HepG2 (cell line): Measurements from ENCODE around the gene TAOK3. TPM values are rescaled to one million over a fixed set of nuclear protein-coding genes. Genes with fewer than 3 reads are reported as not detected.

Experiments used
- ATAC-seq: fragments of 200-7000 bp; cut with Tn5 transposase; 3 replicates; pipeline ENCODE4 v1.9.1; 2020; ENCODE audit warnings: mild to moderate bottlenecking, moderate library complexity
- BruUV-seq: library from RNA; stranded (reverse); fragments of 400-500 nt; replicated peaks from 2 replicates; lab custom pipeline; 2021; lab: Mats Ljungman, UMichigan
- CTCF ChIA-PET: fragments of 300-600 bp; formaldehyde crosslinking; extraction: SDS; loops from one replicate; lab custom pipeline; 2021; ENCODE audit warnings: low total read pairs, inconsistent platforms, low intra/inter-chr PET ratio; lab: Yijun Ruan, JAX
- POLR2A ChIA-PET: fragments of 350-600 bp; sonication (Branson Sonifier 250); formaldehyde crosslinking; loops from one replicate; lab custom pipeline; 2020; ENCODE audit warnings: antibody characterized with exemption, inconsistent platforms; lab: Yijun Ruan, JAX
- DNase-seq: peaks from one replicate; pipeline ENCODE4 v3.0.0-alpha.2; 2015; ENCODE audit warnings: low spot score
- FAIRE-seq: peaks from 3 replicates; lab custom pipeline; 2011; peaks lifted over from hg19 to GRCh38; lab: Jason Lieb, UNC
- H2AFZ ChIP-seq: one replicate; pipeline ENCODE4 v1.6.1; 2011; ENCODE audit warnings: low read length, inconsistent platforms
- H3K27ac ChIP-seq: fragments of 300-600 bp; 3 replicates; pipeline ENCODE4 v1.8.0; 2011; ENCODE audit warnings: mixed run types, mild to moderate bottlenecking, mixed read lengths, low read length, inconsistent platforms; ENCODE audit not compliant: insufficient read depth; ENCODE audit errors: extremely low read length
- H3K27me3 ChIP-seq, 2 experiments: fragments of 200-600 bp in 1 of 2; 2 replicates in 1 of 2; 3 replicates in 1 of 2; pipeline versions ENCODE4 v1.6.0 to v1.8.0; 2011; ENCODE audit warnings: low read length in 2 of 2, mild to moderate bottlenecking in 2 of 2, moderate library complexity in 2 of 2, inconsistent platforms in 1 of 2; ENCODE audit not compliant: insufficient read depth in 2 of 2, control insufficient read depth in 1 of 2
- H3K36me3 ChIP-seq, 2 experiments: fragments of 200-600 bp in 1 of 2; replicated peaks in 1 of 2; 2 replicates in 1 of 2; 3 replicates in 1 of 2; pipeline versions ENCODE4 v1.5.1 to v1.8.0; 2011; ENCODE audit warnings: low read length in 2 of 2, inconsistent platforms in 1 of 2; ENCODE audit not compliant: insufficient read depth in 2 of 2, control insufficient read depth in 1 of 2
- H3K4me1 ChIP-seq: 2 replicates; pipeline ENCODE4 v1.5.1; 2012; ENCODE audit warnings: low read length, inconsistent platforms; ENCODE audit not compliant: insufficient read depth
- H3K4me2 ChIP-seq: 2 replicates; pipeline ENCODE4 v1.6.0; 2011; ENCODE audit warnings: low read depth, low read length, inconsistent platforms
- H3K4me3 ChIP-seq, 3 experiments: fragments of 200-600 bp in 1 of 3; sonication (generic), shearing (Covaris generic) in 1 of 3; replicated peaks in 1 of 3; 2 replicates each; pipeline ENCODE4 v1.5.1; 2011 to 2016; ENCODE audit warnings: low read length in 3 of 3, inconsistent platforms in 2 of 3, low read depth in 2 of 3, mild to moderate bottlenecking in 2 of 3, control low read depth in 1 of 3, mixed read lengths in 1 of 3; ENCODE audit not compliant: insufficient read depth in 1 of 3
- H3K79me2 ChIP-seq: one replicate; pipeline ENCODE4 v1.6.1; 2011; ENCODE audit warnings: low read length, inconsistent platforms; ENCODE audit not compliant: insufficient read depth
- H3K9ac ChIP-seq: 2 replicates; pipeline ENCODE4 v1.6.0; 2011; ENCODE audit warnings: mild to moderate bottlenecking, low read depth, low read length, inconsistent platforms; ENCODE audit not compliant: insufficient read depth
- H3K9me3 ChIP-seq: 2 replicates; pipeline ENCODE4 v1.5.1; 2012; ENCODE audit warnings: mild to moderate bottlenecking, low read length
- H4K20me1 ChIP-seq: 2 replicates; pipeline ENCODE4 v1.6.0; 2011; ENCODE audit warnings: inconsistent platforms, mild to moderate bottlenecking, low read length, moderate library complexity; ENCODE audit not compliant: insufficient read depth
- AFF4 ChIP-seq: sonication (generic); formaldehyde crosslinking; IDR thresholded peaks from 2 replicates; pipeline ENCODE4 v1.4.0; 2020; ENCODE audit warnings: missing genetic modification reagents
- KDM4B ChIP-seq: sonication (generic); formaldehyde crosslinking; IDR thresholded peaks from 2 replicates; pipeline ENCODE4 v1.4.0; 2020; ENCODE audit warnings: missing genetic modification reagents
- TAF1 ChIP-seq: sonication (generic); formaldehyde crosslinking; IDR thresholded peaks from 2 replicates; pipeline ENCODE4 v1.4.0; 2020; ENCODE audit warnings: missing genetic modification reagents
- TCF7L2 ChIP-seq: IDR thresholded peaks from 2 replicates; pipeline ENCODE4 v1.6.1; 2011; ENCODE audit warnings: mild to moderate bottlenecking, low read depth, low read length, moderate library complexity
- ZBTB38 ChIP-seq: sonication (generic); formaldehyde crosslinking; IDR thresholded peaks from 2 replicates; pipeline ENCODE4 v1.5.1; 2020; ENCODE audit warnings: mild to moderate bottlenecking, missing genetic modification reagents
- ZNF232 ChIP-seq: sonication (generic); formaldehyde crosslinking; IDR thresholded peaks from 2 replicates; pipeline ENCODE4 v1.4.0; 2020; ENCODE audit warnings: missing genetic modification reagents, borderline replicate concordance
- ZNF788 ChIP-seq: sonication (generic); formaldehyde crosslinking; IDR thresholded peaks from 2 replicates; pipeline ENCODE4 v1.5.0; 2020; ENCODE audit warnings: mild to moderate bottlenecking, missing genetic modification reagents, borderline replicate concordance
- WGBS: methylation state at CpG from one replicate; pipeline ENCODE4 v1.1.6; 2017; ENCODE audit warnings: low lambda C conversion rate; 5-methylcytosine and 5-hydroxymethylcytosine counted together
- in situ Hi-C: cut with HindIII; loops from 2 replicates; pipeline ENCODE4 v1.10.0; 2017; ENCODE audit warnings: low pct_unique_long_range_greater_than_20kb; ENCODE audit not compliant: extremely low pct_ligation_motif_present
- intact Hi-C: fragments of 100-400 bp; cut with micrococcal nuclease; formaldehyde crosslinking; loops from one replicate; pipeline ENCODE4 v1.10.0; 2022; ENCODE audit not compliant: unreplicated experiment
- polyA plus RNA-seq, 8 experiments: library from polyadenylated mRNA; depleted of rRNA in 3 of 8; stranded (reverse) in 7 of 8; unstranded in 1 of 8; fragments of >200 nt; fragmentation: Illumina TruSeq in 4 of 8; extraction: Trizol in 4 of 8; gene quantifications; 2 replicates each; pipeline versions ENCODE4 v1.2.1 to v1.2.3, GENCODE V29; 2011 to 2016; ENCODE audit warnings: low read depth in 4 of 8, missing spikeins in 1 of 8, mixed read lengths in 1 of 8; ENCODE audit not compliant: insufficient read depth in 1 of 8
- total RNA-seq, 5 experiments: library from RNA; depleted of rRNA; stranded (reverse); fragments of >200 nt; fragmentation: Illumina TruSeq; extraction: Trizol; gene quantifications; 2 replicates each; pipeline ENCODE4 v1.2.3, GENCODE V29; 2016; ENCODE audit warnings: low read depth in 1 of 5
- TF ChIP-seq, protein P1 (sequence below): sonication (generic); formaldehyde crosslinking; IDR thresholded peaks from 2 replicates; pipeline ENCODE4 v1.8.0; 2022; ENCODE audit warnings: mild to moderate bottlenecking, missing genetic modification reagents; ENCODE audit not compliant: insufficient replicate concordance
- TF ChIP-seq, protein P2 (sequence below): sonication (generic); formaldehyde crosslinking; IDR thresholded peaks from 2 replicates; pipeline ENCODE4 v1.4.0; 2020; ENCODE audit warnings: missing genetic modification reagents, low read depth, mild to moderate bottlenecking, borderline replicate concordance

TAOK3 gene
- total and polyA plus RNA-seq, 2 of the 13 experiments (the other 11 are each of a cell fraction or from before 2014, with no cell fraction given), result 10.4 to 12.3 TPM

DNA sequence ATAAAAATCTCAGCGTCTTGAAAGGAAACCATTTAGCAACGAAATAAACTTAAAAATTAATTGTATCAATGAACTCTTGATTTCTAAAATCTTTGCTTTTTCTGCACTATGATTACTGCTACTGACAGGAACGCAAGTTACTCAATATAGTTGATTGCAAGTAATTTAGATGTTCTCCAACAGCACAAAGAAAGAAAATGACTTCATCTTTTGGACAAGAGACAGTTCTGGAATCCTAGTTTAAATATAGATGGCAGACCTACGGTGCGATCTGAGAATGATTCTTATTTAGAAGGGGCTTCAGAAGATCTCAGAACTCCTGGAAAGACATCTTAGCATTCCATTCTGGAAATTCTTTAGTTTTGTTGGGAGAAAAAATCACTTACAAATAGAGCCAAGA, 2.2 kb upstream of the TAOK3 start (continued):
- no peak for TF ChIP-seq ZNF788

DNA sequence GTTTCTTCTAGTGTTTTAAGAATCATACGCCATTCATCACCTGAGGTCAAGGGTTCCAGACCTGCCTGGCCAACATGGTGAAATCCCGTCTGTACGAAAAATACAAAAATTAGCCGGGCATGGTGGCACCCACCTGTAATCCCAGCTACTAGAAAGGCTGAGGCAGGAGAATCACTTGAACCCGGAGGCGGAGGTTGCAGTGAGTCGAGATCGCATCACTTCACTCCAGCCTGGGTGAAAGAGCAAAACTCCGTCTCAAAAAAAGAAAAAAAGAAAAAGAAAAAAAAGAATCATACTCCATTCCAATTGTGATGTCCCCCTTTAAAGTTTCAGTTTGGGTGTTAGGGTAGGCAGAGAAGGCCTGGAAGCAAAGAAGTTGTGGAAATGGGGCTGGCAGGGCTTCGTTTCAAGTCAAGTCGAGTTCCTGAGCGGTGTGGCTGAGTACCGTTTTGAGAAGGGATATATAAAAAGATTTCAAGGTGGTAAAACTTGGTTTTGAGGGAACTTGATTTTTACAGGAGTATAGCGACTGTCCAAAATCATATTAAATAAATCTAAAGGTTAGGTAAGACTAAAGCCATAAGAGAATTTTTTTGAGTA, 1.5 kb upstream of the TAOK3 start:
- Histone ChIP-seq H4K20me1 (peaks cover 8% of the 10 kb centered on the region; the same call in 1 of the 2 replicates), H3K79me2 (peaks cover 47% of the 10 kb centered on the region), H3K36me3 (peaks cover 0 to under 1% of the 10 kb centered on the region in 2 experiments; a peak in 2 of 5 replicates), H3K4me1 (peaks cover 35% of the 10 kb centered on the region), H3K9ac (peak overlapping the region; percentile 79), H3K27ac (peak overlapping the region; percentile 97), H2AFZ (no peak overlapping the region), H3K4me2 (peak overlapping the region; percentile 85), H3K4me3 (peak overlapping the region; percentile 70 to 87 (median 74)), H3K27me3 (no peaks in the 10 kb centered on the region; a peak in 1 of 5 replicates), H3K9me3 (no peaks in the 10 kb centered on the region)
- WGBS, result 62% methylated on average over 14 of the region's 14 CpGs
- intact Hi-C loops (loop anchor here (5.0 kb wide), 1 partner anchor 237 kb away; the partner anchor contains the start of gene PEBP1), in situ Hi-C loops (loop anchor here (5.0 kb wide), 2 partner anchors 192 to 252 kb away; no protein-coding TSS in a partner anchor)
- FAIRE-seq (no peak), ATAC-seq (no peak), DNase-seq (no peak)
- BruUV-seq, result no TSS peak
- ChIA-PET POLR2A (interaction anchor here (0.7 to 2.3 kb wide), 9 partner anchors 17 to 318 kb away, joined by 3 to 21 read pairs (median 4); partner anchors contain the start of gene PEBP1), CTCF (interaction anchor here (1.0 kb wide), 1 partner anchor 192 kb away, joined by 4 read pairs; no protein-coding TSS in a partner anchor)
- TF ChIP-seq AFF4 (CRISPR knock-in tag) (no peak), TCF7L2 (no peak), ZBTB38 (CRISPR knock-in tag) (peak; percentile 90; the same call in 1 of the 2 replicates), TAF1 (no peak), KDM4B (CRISPR knock-in tag) (no peak), ZNF232 (no peak)
- TF ChIP-seq, protein P1, sequence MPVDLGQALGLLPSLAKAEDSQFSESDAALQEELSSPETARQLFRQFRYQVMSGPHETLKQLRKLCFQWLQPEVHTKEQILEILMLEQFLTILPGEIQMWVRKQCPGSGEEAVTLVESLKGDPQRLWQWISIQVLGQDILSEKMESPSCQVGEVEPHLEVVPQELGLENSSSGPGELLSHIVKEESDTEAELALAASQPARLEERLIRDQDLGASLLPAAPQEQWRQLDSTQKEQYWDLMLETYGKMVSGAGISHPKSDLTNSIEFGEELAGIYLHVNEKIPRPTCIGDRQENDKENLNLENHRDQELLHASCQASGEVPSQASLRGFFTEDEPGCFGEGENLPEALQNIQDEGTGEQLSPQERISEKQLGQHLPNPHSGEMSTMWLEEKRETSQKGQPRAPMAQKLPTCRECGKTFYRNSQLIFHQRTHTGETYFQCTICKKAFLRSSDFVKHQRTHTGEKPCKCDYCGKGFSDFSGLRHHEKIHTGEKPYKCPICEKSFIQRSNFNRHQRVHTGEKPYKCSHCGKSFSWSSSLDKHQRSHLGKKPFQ (CRISPR knock-in tag), result no peak
- TF ChIP-seq, protein P2, sequence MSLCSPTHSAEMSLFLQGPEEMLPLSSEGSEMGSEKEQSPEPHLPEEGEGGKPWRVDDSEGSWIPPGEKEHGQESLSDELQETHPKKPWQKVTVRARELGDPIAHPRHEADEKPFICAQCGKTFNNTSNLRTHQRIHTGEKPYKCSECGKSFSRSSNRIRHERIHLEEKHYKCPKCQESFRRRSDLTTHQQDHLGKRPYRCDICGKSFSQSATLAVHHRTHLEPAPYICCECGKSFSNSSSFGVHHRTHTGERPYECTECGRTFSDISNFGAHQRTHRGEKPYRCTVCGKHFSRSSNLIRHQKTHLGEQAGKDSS (CRISPR knock-in tag), result no peak
